Measurements from ENCODE around the gene TCAP. TPM values are rescaled to one million over a fixed set of nuclear protein-coding genes. Genes with fewer than 3 reads are reported as not detected.

Gene TCAP
- polyA plus RNA-seq, 3 donors, result 1.3 TPM; not detected in 2

DNA sequence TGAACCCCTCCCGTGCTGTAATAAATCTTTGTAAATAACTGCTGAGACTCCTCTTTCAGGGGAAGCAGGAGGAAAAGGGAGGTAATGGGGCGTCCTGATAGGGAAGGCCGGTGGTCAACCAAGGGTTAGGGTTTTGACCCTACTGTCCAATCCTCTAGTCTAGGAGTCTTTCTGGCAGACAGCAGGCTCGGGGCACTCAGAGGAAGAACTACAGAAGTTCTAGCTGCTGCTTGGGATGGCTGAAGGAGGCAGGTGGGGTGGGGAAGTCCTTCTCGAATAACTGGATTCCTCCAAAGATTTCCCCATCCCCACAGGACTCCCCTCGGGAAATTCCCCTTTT is 28.6 kb upstream of the TCAP start:
- WGBS (ENCODE audit: insufficient coverage), result 0% methylated on average over 1 of the region's 6 CpGs
- peaks cover 53 to 65% of the 10 kb centered on the region in 2 donors for H3K4me1 ChIP-seq (ENCODE audit: control insufficient read depth in 1 of 2, insufficient read depth in 2 of 2, low read length in 2 of 2)
- TF ChIP-seq, protein P1, sequence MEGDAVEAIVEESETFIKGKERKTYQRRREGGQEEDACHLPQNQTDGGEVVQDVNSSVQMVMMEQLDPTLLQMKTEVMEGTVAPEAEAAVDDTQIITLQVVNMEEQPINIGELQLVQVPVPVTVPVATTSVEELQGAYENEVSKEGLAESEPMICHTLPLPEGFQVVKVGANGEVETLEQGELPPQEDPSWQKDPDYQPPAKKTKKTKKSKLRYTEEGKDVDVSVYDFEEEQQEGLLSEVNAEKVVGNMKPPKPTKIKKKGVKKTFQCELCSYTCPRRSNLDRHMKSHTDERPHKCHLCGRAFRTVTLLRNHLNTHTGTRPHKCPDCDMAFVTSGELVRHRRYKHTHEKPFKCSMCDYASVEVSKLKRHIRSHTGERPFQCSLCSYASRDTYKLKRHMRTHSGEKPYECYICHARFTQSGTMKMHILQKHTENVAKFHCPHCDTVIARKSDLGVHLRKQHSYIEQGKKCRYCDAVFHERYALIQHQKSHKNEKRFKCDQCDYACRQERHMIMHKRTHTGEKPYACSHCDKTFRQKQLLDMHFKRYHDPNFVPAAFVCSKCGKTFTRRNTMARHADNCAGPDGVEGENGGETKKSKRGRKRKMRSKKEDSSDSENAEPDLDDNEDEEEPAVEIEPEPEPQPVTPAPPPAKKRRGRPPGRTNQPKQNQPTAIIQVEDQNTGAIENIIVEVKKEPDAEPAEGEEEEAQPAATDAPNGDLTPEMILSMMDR (IDR thresholded peaks at IDR 0.05), result no peak

DNA sequence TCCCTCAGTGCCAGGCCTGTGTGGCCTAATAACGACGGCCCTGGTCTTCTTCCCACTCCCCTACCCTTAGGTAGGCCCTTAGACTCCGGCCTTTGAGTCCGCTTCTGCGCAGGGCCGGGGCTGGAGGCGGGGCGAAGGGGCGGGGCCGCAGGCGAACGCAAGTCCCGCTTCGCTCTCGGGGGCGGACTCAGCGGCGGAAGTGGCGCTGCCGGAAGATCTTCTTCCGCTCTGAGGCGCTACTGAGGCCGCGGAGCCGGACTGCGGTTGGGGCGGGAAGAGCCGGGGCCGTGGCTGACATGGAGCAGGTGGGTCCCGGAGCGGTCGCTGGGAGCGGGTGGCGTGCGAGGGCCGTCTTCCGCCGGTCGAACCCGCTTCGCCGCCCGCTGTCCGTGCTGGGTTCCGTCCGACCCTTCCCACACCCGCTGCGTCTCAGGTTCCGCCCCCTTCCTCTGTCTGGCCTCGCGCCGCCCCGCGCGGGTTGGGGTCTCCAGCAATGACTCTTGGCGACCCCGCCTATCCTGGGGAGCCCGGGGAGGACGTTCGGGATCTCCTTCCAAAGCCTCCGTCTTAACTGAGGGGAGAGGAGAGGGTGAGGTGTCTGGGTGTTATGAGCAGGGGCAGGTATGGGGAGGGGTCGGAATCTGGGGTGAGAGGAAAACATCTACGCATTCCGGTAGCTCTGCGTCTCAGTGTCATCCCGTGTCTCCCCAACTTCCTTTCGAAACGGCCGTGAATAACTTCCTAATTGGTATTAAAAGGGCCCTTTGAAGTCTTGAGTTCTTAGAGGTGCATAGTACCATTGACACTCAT is 28.0 kb upstream of the TCAP start, which contains the start of gene STARD3:
STARD3 (plus strand) TSS at position 218 of the 810 bp plus-strand sequence. CDS start 16,388 bp downstream, outside the sequence.
- Histone ChIP-seq H3K9me3 (replicated peaks in 1 of 2; ENCODE audit: control insufficient read depth in 1 of 2, insufficient read depth in 1 of 2, low read length in 2 of 2) (no peaks in the 10 kb centered on the region), H2AFZ (ENCODE audit: insufficient read depth, low read depth, low read length, poor library complexity, severe bottlenecking) (peak within 1 kb of the TSS; percentile 86), H4K20me1 (ENCODE audit: insufficient read depth, low read length) (peaks cover 44% of the 10 kb centered on the region), H3K4me2 (replicated peaks; ENCODE audit: extremely low read depth, low read length, poor library complexity, severe bottlenecking) (peak within 1 kb of the TSS; percentile 90), H3K36me3 (replicated peaks in 1 of 2; ENCODE audit: control insufficient read depth in 1 of 2, insufficient read depth in 2 of 2, low read length in 2 of 2) (no peaks in the 10 kb centered on the region), H3K27me3 (ENCODE audit: control insufficient read depth in 2 of 2, insufficient read depth in 2 of 2, low read length in 2 of 2) (peaks cover 0 to 4% of the 10 kb centered on the region in 2 donors), H3K4me3 (replicated peaks in 1 of 3; ENCODE audit: low read depth in 2 of 3, low read length in 3 of 3) (peak within 1 kb of the TSS; percentile 85 to 90 (median 87)), H3K79me2 (ENCODE audit: insufficient read depth, low read length) (peaks cover 54% of the 10 kb centered on the region), H3K4me1 (ENCODE audit: control insufficient read depth in 1 of 2, insufficient read depth in 2 of 2, low read length in 2 of 2) (peaks cover 59 to 71% of the 10 kb centered on the region in 2 donors), H3K9ac (ENCODE audit: insufficient read depth, low read length, poor library complexity, severe bottlenecking) (peak within 1 kb of the TSS; percentile 86), H3K27ac (ENCODE audit: low read depth in 1 of 2, low read length in 2 of 2) (peak within 1 kb of the TSS; percentile 71 to 90)
- Mint-ChIP-seq H3K9me3 (no peaks in the 10 kb centered on the region), H3K4me3 (peak within 1 kb of the TSS; percentile 87 to 93), H3K4me1 (peaks cover 64% of the 10 kb centered on the region), H3K27me3 (ENCODE audit: low read depth in 3 of 3) (peaks cover 4 to 8% (median 8%) of the 10 kb centered on the region in 3 donors), H3K27ac (peak within 1 kb of the TSS; percentile 86 to 96 (median 93)), H3K36me3 (peaks cover 5 to 15% of the 10 kb centered on the region in 2 donors)
- DNase-seq, result peak; percentile 84 to 88 (median 85)
- under 1% methylated on average over 60 of the region's 69 CpGs for WGBS (ENCODE audit: insufficient coverage)
- intact Hi-C loops (cut with micrococcal nuclease), result loop anchor here (5.0 kb wide), 3 partner anchors 50 to 115 kb away; partner anchors contain the start of genes MIEN1 (in 1 of the 2) and PGAP3 (in 1 of the 2)
- TF ChIP-seq, protein P1 (IDR thresholded peaks at IDR 0.05), result no peak

More for the DNA sequence above, 28.6 kb upstream of the TCAP start:
- DNase-seq, result no peak
- Histone ChIP-seq H3K79me2 (ENCODE audit: insufficient read depth, low read length) (peaks cover 48% of the 10 kb centered on the region), H2AFZ (ENCODE audit: insufficient read depth, low read depth, low read length, poor library complexity, severe bottlenecking) (peak overlapping the region; percentile 86), H3K9ac (ENCODE audit: insufficient read depth, low read length, poor library complexity, severe bottlenecking) (peak overlapping the region; percentile 86), H3K36me3 (replicated peaks in 1 of 2; ENCODE audit: control insufficient read depth in 1 of 2, insufficient read depth in 2 of 2, low read length in 2 of 2) (no peaks in the 10 kb centered on the region), H4K20me1 (ENCODE audit: insufficient read depth, low read length) (peaks cover 39% of the 10 kb centered on the region), H3K4me2 (replicated peaks; ENCODE audit: extremely low read depth, low read length, poor library complexity, severe bottlenecking) (peak overlapping the region; percentile 90), H3K9me3 (replicated peaks in 1 of 2; ENCODE audit: control insufficient read depth in 1 of 2, insufficient read depth in 1 of 2, low read length in 2 of 2) (no peaks in the 10 kb centered on the region), H3K27ac (ENCODE audit: low read depth in 1 of 2, low read length in 2 of 2) (peak overlapping the region; percentile 71 to 90), H3K4me3 (replicated peaks in 1 of 3; ENCODE audit: low read depth in 2 of 3, low read length in 3 of 3) (peak overlapping the region; percentile 85 to 90 (median 87)), H3K27me3 (ENCODE audit: control insufficient read depth in 2 of 2, insufficient read depth in 2 of 2, low read length in 2 of 2) (peaks cover 0 to 4% of the 10 kb centered on the region in 2 donors)
- Mint-ChIP-seq H3K4me3 (peak overlapping the region; percentile 87 to 93), H3K27ac (peak overlapping the region in 6 of 7 donors; percentile 86 to 96 (median 90)), H3K4me1 (peaks cover 59% of the 10 kb centered on the region), H3K36me3 (peaks cover 5 to 15% of the 10 kb centered on the region in 2 donors), H3K27me3 (ENCODE audit: low read depth in 3 of 3) (peaks cover 9 to 13% (median 11%) of the 10 kb centered on the region in 3 donors), H3K9me3 (no peaks in the 10 kb centered on the region)
- intact Hi-C loops (cut with micrococcal nuclease), result loop anchor here (5.0 kb wide), 3 partner anchors 51 to 116 kb away; partner anchors contain the start of genes MIEN1 (in 1 of the 2) and PGAP3 (in 1 of the 2)
